OCI-LY7 (cell line): ENCODE measurements around the gene GGCT. TPM values are rescaled to one million over a fixed set of nuclear protein-coding genes. Genes with fewer than 3 reads are reported as not detected.

ENCODE experiments used
- BruUV-seq: library from RNA; stranded (reverse); fragments of 400-500 nt; replicated peaks from 2 replicates; lab custom pipeline; 2021; lab: Mats Ljungman, UMichigan
- CTCF ChIA-PET: fragments of 300-600 bp; sonication (Branson Sonifier 250); formaldehyde crosslinking; loops from one replicate; lab custom pipeline; 2022; ENCODE audit warnings: antibody characterized with exemption; ENCODE audit not compliant: unreplicated experiment; lab: Charles Lee
- POLR2A ChIA-PET: fragments of 300-600 bp; sonication (Branson Sonifier 250); formaldehyde crosslinking; loops from one replicate; lab custom pipeline; 2022; ENCODE audit warnings: antibody characterized with exemption; lab: Charles Lee
- DNase-seq: peaks from one replicate; pipeline ENCODE4 v3.0.0-alpha.2; 2015; ENCODE audit warnings: low spot score
- H2AFZ ChIP-seq: fragments of 200-600 bp; sonication (generic), shearing (Covaris generic); 2 replicates; pipeline ENCODE4 v1.6.1; 2014; ENCODE audit warnings: mild to moderate bottlenecking, antibody characterized with exemption, low read length, moderate library complexity
- H3K27ac ChIP-seq: fragments of 200-600 bp; sonication (generic); 2 replicates; pipeline ENCODE4 v1.5.1; 2014; ENCODE audit warnings: mixed run types, low read depth, mild to moderate bottlenecking, moderate library complexity, low read length, inconsistent platforms; ENCODE audit not compliant: poor library complexity, severe bottlenecking
- H3K36me3 ChIP-seq: fragments of 200-600 bp; sonication (generic); 2 replicates; pipeline ENCODE4 v1.6.1; 2014; ENCODE audit warnings: mild to moderate bottlenecking, antibody characterized with exemption, low read length, moderate library complexity, mixed read lengths; ENCODE audit not compliant: insufficient read depth
- H3K4me1 ChIP-seq: fragments of 200-600 bp; sonication (generic); 2 replicates; pipeline ENCODE4 v1.5.1; 2014; ENCODE audit warnings: mild to moderate bottlenecking, low read length; ENCODE audit not compliant: insufficient read depth, poor library complexity, severe bottlenecking
- H3K4me2 ChIP-seq: fragments of 200-600 bp; sonication (generic); 2 replicates; pipeline ENCODE4 v1.6.1; 2014; ENCODE audit warnings: mild to moderate bottlenecking, low read length
- H3K4me3 ChIP-seq: fragments of 200-600 bp; sonication (generic); 2 replicates; pipeline ENCODE4 v1.5.1; 2014; ENCODE audit warnings: mild to moderate bottlenecking, low read depth, low read length; ENCODE audit not compliant: poor library complexity, severe bottlenecking
- H3K79me2 ChIP-seq: fragments of 200-600 bp; sonication (generic); 2 replicates; pipeline ENCODE4 v1.6.1; 2016; ENCODE audit warnings: low read depth, mild to moderate bottlenecking, low read length, moderate library complexity, mixed read lengths; ENCODE audit not compliant: insufficient read depth
- H3K9me2 ChIP-seq: fragments of 200-600 bp; sonication (generic); 2 replicates; pipeline ENCODE4 v1.6.1; 2016; ENCODE audit warnings: mild to moderate bottlenecking, low read length, mixed read lengths; ENCODE audit not compliant: insufficient read depth
- H3K9me3 ChIP-seq: fragments of 200-600 bp; sonication (generic); 2 replicates; pipeline ENCODE4 v1.6.1; 2014; ENCODE audit warnings: mild to moderate bottlenecking, mixed run types, low read length, mixed read lengths
- H4K20me1 ChIP-seq: fragments of 200-600 bp; sonication (generic); 2 replicates; pipeline ENCODE4 v1.6.1; 2014; ENCODE audit warnings: mild to moderate bottlenecking, antibody characterized with exemption, low read length, moderate library complexity, mixed read lengths; ENCODE audit not compliant: insufficient read depth
- EZH2phosphoT487 ChIP-seq: fragments of 200-600 bp; sonication (generic); IDR thresholded peaks from 2 replicates; pipeline ENCODE4 v1.6.1; 2018; ENCODE audit warnings: low read depth, borderline replicate concordance, mild to moderate bottlenecking, mixed run types, antibody characterized with exemption, low read length, moderate library complexity, mixed read lengths
- intact Hi-C: fragments of 100-400 bp; cut with micrococcal nuclease; formaldehyde crosslinking; loops from one replicate; pipeline ENCODE4 v1.10.0; 2022; ENCODE audit not compliant: unreplicated experiment
- total RNA-seq, 2 experiments: library from RNA; depleted of rRNA in 1 of 2; stranded (reverse); fragments of >200 nt in 1 of 2; shearing (Covaris generic) in 1 of 2; gene quantifications; 2 replicates each; pipeline ENCODE4 v1.2.3, GENCODE V29; 2014 to 2022
- TF ChIP-seq, protein P1 (sequence below): fragments of 200-600 bp; sonication (generic); conservative IDR thresholded peaks from 2 replicates; pipeline ENCODE4 v1.5.1; 2014; ENCODE audit warnings: mild to moderate bottlenecking, antibody characterized with exemption, low read length, moderate library complexity, mixed read lengths

GGCT gene
- total RNA-seq, 2 experiments from 2014 or later, result 70.3 to 81.3 TPM

DNA sequence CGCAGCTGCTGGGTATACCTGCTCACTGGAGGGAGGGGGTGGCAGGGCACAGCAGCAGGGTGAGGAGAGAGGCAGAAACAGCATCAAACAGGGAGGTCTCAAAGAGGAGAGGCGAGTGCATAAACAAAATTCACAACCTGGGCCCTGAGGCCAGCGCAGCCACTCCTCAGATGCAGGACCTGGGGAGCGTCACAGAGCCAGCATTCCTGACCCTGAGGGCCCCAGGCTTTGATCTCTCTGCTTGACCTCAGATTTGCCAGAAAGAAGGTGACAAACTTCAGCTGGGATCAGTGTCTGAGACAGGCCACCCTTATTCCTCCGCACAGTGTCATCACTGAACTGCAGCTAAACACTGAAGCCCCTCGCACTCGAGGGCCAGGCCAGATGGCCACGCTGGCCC is 51.6 kb downstream of the GGCT start:
- TF ChIP-seq, protein P1, sequence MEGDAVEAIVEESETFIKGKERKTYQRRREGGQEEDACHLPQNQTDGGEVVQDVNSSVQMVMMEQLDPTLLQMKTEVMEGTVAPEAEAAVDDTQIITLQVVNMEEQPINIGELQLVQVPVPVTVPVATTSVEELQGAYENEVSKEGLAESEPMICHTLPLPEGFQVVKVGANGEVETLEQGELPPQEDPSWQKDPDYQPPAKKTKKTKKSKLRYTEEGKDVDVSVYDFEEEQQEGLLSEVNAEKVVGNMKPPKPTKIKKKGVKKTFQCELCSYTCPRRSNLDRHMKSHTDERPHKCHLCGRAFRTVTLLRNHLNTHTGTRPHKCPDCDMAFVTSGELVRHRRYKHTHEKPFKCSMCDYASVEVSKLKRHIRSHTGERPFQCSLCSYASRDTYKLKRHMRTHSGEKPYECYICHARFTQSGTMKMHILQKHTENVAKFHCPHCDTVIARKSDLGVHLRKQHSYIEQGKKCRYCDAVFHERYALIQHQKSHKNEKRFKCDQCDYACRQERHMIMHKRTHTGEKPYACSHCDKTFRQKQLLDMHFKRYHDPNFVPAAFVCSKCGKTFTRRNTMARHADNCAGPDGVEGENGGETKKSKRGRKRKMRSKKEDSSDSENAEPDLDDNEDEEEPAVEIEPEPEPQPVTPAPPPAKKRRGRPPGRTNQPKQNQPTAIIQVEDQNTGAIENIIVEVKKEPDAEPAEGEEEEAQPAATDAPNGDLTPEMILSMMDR, result no peak
- TF ChIP-seq EZH2phosphoT487, result no peak
- Histone ChIP-seq H3K79me2 (no peaks in the 10 kb centered on the region), H2AFZ (no peak overlapping the region), H3K36me3 (no peaks in the 10 kb centered on the region), H3K9me3 (no peaks in the 10 kb centered on the region), H3K4me3 (no peak overlapping the region), H3K4me1 (no peaks in the 10 kb centered on the region), H3K9me2 (no peaks in the 10 kb centered on the region), H3K27ac (no peak overlapping the region), H4K20me1 (no peaks in the 10 kb centered on the region), H3K4me2 (no peak overlapping the region)
- no TSS peak for BruUV-seq
- POLR2A ChIA-PET, result no interaction called here
- CTCF ChIA-PET, result interaction anchor here (0.6 kb wide), 1 partner anchor 17 kb away, joined by 3 read pairs; no protein-coding TSS in a partner anchor
- no peak for DNase-seq
- intact Hi-C loops, result no loop called here

DNA sequence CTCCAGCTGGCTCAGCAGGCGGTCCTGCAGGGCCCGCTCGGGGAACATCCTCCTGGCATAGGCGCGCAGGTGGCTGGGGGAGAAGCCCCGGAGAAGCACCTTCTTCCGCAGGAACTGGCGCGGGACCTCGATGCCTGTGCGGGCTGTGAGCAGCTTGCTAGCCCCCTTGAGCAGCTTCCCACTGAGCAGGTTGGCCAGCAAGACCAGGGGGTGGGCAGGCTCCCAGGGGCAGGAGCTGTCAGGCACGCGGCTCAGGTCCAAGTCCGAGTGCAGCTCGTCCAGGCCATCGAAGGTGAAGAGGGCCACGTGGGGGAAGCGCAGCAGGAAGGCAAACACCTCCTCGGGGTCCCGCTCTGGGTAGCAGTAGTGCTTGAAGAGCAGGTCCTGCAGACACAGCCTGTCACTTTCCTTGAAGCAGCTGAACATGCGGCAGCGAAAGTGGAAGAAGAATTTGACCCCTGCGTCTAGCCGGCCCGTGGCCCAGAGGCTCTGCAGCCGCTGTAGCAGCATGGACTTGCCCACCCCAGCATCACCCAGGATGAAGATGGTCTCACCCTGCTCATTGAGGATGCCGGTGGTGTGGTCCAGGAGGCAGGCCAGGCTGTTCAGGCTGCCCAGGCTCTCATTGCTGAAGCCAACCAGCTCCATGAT is 52.2 kb downstream of the GGCT start:
- BruUV-seq, result no TSS peak
- H3K4me1 ChIP-seq, result no peaks in the 10 kb centered on the region
- CTCF ChIA-PET, result no interaction called here
- H4K20me1 ChIP-seq, result no peaks in the 10 kb centered on the region
- H3K9me2 ChIP-seq, result no peaks in the 10 kb centered on the region
- no peaks in the 10 kb centered on the region for H3K36me3 ChIP-seq
- no peak overlapping the region for H3K27ac ChIP-seq
- no peak overlapping the region for H2AFZ ChIP-seq
- H3K4me2 ChIP-seq, result no peak overlapping the region
- intact Hi-C loops, result no loop called here
- TF ChIP-seq, protein P1, result no peak
- no peak for TF ChIP-seq EZH2phosphoT487
- no peak overlapping the region for H3K4me3 ChIP-seq
- no peak for DNase-seq
- H3K79me2 ChIP-seq, result no peaks in the 10 kb centered on the region
- POLR2A ChIA-PET, result interaction anchor here (0.6 kb wide), 1 partner anchor 28 kb away, joined by 3 read pairs; no protein-coding TSS in a partner anchor
- no peaks in the 10 kb centered on the region for H3K9me3 ChIP-seq

- H3K4me2 ChIP-seq, result no peak overlapping the region
- ChIA-PET POLR2A (no interaction called here), CTCF (no interaction called here)
- H3K9me2 ChIP-seq, result no peaks in the 10 kb centered on the region
- TF ChIP-seq, protein P1, result no peak
- TF ChIP-seq EZH2phosphoT487, result no peak
- no peaks in the 10 kb centered on the region for H3K79me2 ChIP-seq
- no TSS peak for BruUV-seq
- H3K36me3 ChIP-seq, result no peaks in the 10 kb centered on the region
- no peaks in the 10 kb centered on the region for H3K9me3 ChIP-seq
- H3K4me1 ChIP-seq, result no peaks in the 10 kb centered on the region
- intact Hi-C loops, result no loop called here
- H3K4me3 ChIP-seq, result no peak overlapping the region
- H2AFZ ChIP-seq, result no peak overlapping the region
- H3K27ac ChIP-seq, result no peak overlapping the region
- H4K20me1 ChIP-seq, result no peaks in the 10 kb centered on the region
- DNase-seq, result no peak
These were observed 52.9 kb downstream of the GGCT start for GRCh38 chr7:30451539-30452279.
